ENCODE data around the gene BOD1L2. TPM values are rescaled to one million over a fixed set of nuclear protein-coding genes. Genes with fewer than 3 reads are reported as not detected.

BOD1L2 gene
- total RNA-seq, 1 donor from 2014 or later: not detected

DNA sequence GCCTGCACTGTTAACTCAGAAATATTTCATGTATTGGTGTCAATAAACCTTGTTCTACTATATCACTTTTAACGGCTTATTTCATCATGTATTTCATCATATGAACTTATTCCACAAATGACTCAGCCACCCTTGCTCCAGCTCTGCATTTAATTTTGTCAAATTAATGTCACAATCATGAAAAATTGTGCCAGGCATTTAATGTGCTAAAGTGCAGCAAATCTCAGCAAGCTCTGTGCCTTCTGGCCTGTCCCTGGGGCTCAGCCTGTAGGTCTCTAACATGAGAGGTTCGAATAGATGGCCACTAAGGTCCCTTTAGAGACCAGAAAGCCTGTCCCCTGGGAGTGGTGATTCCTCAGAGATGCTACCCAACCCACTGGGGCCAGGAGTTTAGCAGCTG, 28.6 kb downstream of the BOD1L2 start:
- Mint-ChIP-seq H3K9me3 (peaks cover 8% of the 10 kb centered on the region), H3K36me3 (no peaks in the 10 kb centered on the region), H3K27ac (no peak overlapping the region), H3K27me3 (ENCODE audit: low read depth) (peaks cover 6% of the 10 kb centered on the region), H3K4me3 (no peak overlapping the region), H3K4me1 (no peaks in the 10 kb centered on the region)
- no peak for DNase-seq (ENCODE audit: low spot score in 2 of 2, unreplicated experiment in 2 of 2)
- TF ChIP-seq, protein P1, sequence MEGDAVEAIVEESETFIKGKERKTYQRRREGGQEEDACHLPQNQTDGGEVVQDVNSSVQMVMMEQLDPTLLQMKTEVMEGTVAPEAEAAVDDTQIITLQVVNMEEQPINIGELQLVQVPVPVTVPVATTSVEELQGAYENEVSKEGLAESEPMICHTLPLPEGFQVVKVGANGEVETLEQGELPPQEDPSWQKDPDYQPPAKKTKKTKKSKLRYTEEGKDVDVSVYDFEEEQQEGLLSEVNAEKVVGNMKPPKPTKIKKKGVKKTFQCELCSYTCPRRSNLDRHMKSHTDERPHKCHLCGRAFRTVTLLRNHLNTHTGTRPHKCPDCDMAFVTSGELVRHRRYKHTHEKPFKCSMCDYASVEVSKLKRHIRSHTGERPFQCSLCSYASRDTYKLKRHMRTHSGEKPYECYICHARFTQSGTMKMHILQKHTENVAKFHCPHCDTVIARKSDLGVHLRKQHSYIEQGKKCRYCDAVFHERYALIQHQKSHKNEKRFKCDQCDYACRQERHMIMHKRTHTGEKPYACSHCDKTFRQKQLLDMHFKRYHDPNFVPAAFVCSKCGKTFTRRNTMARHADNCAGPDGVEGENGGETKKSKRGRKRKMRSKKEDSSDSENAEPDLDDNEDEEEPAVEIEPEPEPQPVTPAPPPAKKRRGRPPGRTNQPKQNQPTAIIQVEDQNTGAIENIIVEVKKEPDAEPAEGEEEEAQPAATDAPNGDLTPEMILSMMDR (IDR thresholded peaks at IDR 0.05; ENCODE audit: unreplicated experiment): no peak

DNA sequence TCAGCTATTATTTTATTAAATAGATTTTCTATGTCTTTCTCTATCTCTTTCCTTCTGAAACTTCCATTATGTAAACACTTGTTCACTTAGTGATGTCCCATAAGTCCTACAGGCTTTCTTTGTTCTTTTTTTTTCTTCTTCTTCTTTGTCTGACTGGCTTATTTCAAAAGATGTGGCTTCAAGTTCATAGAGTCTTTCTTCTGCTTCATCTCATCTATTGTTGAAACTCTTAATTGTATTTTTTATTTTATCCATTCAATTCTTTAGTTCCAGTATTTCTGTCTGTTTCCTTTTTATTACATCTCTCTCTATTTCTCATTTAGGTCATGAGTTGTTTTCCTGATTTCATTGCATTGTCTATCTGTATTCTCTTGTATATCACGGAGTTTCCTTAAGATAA, 38.5 kb downstream of the BOD1L2 start:
- TF ChIP-seq, protein P1 (IDR thresholded peaks at IDR 0.05; ENCODE audit: unreplicated experiment): no peak
- DNase-seq (ENCODE audit: low spot score in 2 of 2, unreplicated experiment in 2 of 2): no peak
- no peaks in the 10 kb centered on the region for H3K4me1 Mint-ChIP-seq
- no peaks in the 10 kb centered on the region for H3K36me3 Mint-ChIP-seq
- H3K9me3 Mint-ChIP-seq: peaks cover 40% of the 10 kb centered on the region
- no peak overlapping the region for H3K27ac Mint-ChIP-seq
- H3K27me3 Mint-ChIP-seq (ENCODE audit: low read depth): peaks cover 7% of the 10 kb centered on the region
- no peak overlapping the region for H3K4me3 Mint-ChIP-seq

DNA sequence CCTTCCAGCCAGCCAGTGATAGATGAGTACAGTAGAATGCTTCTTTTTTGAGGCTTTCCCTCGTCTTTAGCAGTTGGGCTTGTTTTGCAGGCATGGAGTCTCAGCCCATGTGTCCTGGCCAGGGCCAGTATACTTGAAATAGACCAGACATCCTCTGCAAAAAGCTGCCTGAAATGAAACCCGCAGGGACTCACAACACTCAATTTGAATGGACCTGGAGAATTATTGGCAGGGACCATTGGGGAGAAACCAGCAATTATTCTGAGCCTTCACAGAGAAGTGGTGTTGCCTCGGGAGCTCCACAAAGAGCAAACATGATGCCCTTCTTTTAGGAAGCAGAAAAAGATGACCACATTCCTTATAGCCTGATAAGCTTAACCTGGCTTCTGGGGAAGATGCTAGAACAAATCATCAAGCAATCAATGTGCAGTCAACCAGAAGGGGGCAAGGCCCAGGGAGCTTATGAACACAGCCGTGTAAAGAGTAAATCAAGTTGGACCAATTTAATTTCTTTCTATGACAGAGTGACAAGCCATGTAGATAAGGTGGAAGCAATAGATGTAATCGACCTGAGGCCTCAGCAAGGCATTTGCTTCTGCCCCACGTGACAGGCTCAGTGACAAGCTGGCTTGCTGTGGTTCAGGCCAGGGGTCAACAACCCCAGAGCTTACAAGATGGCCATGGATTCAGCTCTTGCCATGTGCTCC, 42.1 kb downstream of the BOD1L2 start:
- TF ChIP-seq, protein P1 (IDR thresholded peaks at IDR 0.05; ENCODE audit: unreplicated experiment): no peak
- H3K9me3 Mint-ChIP-seq: peaks cover 20% of the 10 kb centered on the region
- H3K27ac Mint-ChIP-seq: no peak overlapping the region
- H3K4me3 Mint-ChIP-seq: no peak overlapping the region
- peaks cover 5% of the 10 kb centered on the region for H3K27me3 Mint-ChIP-seq (ENCODE audit: low read depth)
- DNase-seq (ENCODE audit: low spot score in 2 of 2, unreplicated experiment in 2 of 2): no peak
- no peaks in the 10 kb centered on the region for H3K36me3 Mint-ChIP-seq
- no peaks in the 10 kb centered on the region for H3K4me1 Mint-ChIP-seq

DNA sequence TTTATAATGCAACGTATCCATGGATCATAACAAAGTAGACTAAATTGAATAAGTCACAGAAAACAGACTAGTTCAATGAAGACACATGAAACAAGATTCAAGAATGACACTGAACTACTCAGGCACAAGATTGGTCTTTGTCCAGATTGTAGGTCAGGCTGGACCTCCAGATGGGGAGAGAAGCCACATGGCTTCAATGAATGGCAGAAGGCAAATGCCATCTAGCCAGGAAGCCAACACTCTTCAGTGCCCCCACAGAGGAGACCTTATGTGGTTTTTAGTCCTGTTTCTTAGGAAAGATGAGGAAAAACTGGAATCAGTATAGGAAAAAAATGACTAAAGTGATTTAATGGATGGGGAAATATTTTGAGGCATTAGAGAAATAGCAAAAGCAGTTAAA, 43.1 kb downstream of the BOD1L2 start:
- H3K27me3 Mint-ChIP-seq (ENCODE audit: low read depth): peaks cover 5% of the 10 kb centered on the region
- no peaks in the 10 kb centered on the region for H3K4me1 Mint-ChIP-seq
- peaks cover 16% of the 10 kb centered on the region for H3K9me3 Mint-ChIP-seq
- DNase-seq (ENCODE audit: low spot score in 2 of 2, unreplicated experiment in 2 of 2): no peak
- no peak overlapping the region for H3K4me3 Mint-ChIP-seq
- H3K36me3 Mint-ChIP-seq: no peaks in the 10 kb centered on the region
- TF ChIP-seq, protein P1 (IDR thresholded peaks at IDR 0.05; ENCODE audit: unreplicated experiment): no peak
- no peak overlapping the region for H3K27ac Mint-ChIP-seq

DNA sequence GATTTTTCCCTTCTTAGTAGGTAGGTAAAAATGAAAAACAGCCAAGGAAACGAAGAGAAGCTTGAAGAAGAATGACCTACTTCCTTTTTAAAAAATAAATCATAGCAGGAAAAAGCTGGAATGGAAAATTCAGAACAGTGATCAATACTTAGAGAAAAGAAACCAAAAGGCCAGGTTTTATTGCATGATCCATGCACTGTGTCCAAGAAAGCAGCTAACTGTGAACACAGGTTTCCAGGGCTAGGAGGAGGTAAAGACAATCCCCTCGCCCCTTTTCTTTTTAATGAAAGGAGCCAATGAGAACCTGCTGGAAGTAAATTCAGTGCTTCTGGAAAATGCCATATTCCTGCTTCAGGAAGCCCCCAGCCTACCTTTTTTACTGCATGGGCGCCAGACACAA, 47.2 kb downstream of the BOD1L2 start:
- Mint-ChIP-seq H3K36me3 (no peaks in the 10 kb centered on the region), H3K9me3 (peaks cover 5% of the 10 kb centered on the region), H3K27me3 (ENCODE audit: low read depth) (peaks cover 6% of the 10 kb centered on the region), H3K4me1 (no peaks in the 10 kb centered on the region), H3K4me3 (no peak overlapping the region), H3K27ac (no peak overlapping the region)
- DNase-seq (ENCODE audit: low spot score in 2 of 2, unreplicated experiment in 2 of 2): no peak
- TF ChIP-seq, protein P1 (IDR thresholded peaks at IDR 0.05; ENCODE audit: unreplicated experiment): no peak

Data from mesothelial cell of epicardium (in vitro differentiated cells).